HuH-7.5 (cell line): ENCODE data around the gene SLC45A3.
"Not testable (repeated sequence)": the region's sequence is repeated elsewhere in the genome, so short reads cannot be mapped to it uniquely, and the experiment has no call there.

ENCODE experiments used
- DNase-seq: peaks from one replicate; pipeline ENCODE4 v3.0.0; 2011; ENCODE audit warnings: low spot score

SLC45A3 gene, protein sequence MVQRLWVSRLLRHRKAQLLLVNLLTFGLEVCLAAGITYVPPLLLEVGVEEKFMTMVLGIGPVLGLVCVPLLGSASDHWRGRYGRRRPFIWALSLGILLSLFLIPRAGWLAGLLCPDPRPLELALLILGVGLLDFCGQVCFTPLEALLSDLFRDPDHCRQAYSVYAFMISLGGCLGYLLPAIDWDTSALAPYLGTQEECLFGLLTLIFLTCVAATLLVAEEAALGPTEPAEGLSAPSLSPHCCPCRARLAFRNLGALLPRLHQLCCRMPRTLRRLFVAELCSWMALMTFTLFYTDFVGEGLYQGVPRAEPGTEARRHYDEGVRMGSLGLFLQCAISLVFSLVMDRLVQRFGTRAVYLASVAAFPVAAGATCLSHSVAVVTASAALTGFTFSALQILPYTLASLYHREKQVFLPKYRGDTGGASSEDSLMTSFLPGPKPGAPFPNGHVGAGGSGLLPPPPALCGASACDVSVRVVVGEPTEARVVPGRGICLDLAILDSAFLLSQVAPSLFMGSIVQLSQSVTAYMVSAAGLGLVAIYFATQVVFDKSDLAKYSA

GRCh38 chr1:205680073-205680851 lies at the start of gene SLC45A3:
SLC45A3 (minus strand) TSS chr1:205680509; CDS start chr1:205664656, 15,853 bp downstream.
- DNase-seq: peak; percentile 65

DNA sequence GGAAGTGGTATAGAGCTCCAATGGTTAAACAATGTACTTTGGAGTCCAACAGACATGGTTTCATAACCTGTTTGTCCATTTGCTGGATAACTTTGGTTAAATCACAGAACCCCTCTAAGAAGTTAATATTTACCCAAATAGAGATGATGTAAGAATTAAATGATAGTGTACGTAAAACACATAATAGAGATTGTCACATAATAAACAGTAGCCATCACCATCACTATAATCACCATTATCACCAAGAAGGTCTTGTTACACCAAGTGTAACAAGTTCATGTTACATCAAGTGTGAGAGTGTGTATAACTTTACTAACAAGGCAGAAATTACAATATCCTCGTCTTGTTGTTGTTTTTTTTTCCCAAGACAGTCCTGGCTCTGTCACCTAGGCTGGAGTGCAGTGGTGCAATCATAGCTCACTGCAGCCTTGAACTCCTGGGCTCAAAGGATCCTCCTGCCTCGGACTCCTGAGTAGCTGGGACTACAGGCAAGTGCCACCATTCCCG lies 46.4 kb upstream of the SLC45A3 start:
- DNase-seq: no peak

DNA sequence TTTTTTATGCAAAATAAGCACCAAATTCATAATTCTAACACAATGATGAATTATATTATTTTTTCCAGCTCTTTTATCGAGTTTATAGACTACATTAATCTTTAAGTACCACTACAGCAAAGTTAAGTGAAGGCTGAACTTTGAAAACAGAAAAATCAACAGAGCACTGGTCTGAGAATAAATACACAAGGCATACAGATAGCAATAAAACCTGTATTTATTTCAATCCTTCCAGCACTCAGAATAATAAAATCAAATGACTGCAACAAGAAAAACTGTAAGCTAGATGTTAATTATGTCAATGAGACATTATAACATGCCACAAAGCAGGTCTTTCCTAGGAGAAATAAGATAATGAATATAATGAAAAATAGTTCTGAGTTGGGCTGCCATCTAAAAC lies 45.2 kb upstream of the SLC45A3 start:
- DNase-seq: no peak

- DNase-seq: not testable (repeated sequence)
These were observed 40.4 kb upstream of the SLC45A3 start for GRCh38 chr1:205720740-205721139.

- DNase-seq: no peak
These were observed 39.5 kb upstream of the SLC45A3 start for GRCh38 chr1:205719762-205720161.

DNA sequence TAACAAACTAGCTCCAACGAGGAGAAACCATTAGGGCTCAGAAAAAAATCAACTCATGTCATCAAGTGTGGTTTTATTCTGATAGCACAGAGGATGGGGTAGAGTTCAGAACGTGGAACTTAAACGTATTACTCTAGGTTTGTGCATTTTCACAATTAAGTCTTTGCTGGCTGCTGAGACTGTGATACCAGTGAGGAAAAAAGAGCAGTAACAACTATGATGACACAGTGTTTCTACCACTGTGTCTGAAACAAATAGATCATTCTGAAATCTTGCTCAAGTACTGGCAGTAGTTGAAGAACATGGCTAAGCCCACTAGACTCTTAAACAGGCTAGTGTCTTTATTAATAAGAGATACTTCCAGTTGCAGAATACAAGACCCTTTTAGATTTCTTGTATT lies 38.7 kb upstream of the SLC45A3 start:
- no peak for DNase-seq

DNA sequence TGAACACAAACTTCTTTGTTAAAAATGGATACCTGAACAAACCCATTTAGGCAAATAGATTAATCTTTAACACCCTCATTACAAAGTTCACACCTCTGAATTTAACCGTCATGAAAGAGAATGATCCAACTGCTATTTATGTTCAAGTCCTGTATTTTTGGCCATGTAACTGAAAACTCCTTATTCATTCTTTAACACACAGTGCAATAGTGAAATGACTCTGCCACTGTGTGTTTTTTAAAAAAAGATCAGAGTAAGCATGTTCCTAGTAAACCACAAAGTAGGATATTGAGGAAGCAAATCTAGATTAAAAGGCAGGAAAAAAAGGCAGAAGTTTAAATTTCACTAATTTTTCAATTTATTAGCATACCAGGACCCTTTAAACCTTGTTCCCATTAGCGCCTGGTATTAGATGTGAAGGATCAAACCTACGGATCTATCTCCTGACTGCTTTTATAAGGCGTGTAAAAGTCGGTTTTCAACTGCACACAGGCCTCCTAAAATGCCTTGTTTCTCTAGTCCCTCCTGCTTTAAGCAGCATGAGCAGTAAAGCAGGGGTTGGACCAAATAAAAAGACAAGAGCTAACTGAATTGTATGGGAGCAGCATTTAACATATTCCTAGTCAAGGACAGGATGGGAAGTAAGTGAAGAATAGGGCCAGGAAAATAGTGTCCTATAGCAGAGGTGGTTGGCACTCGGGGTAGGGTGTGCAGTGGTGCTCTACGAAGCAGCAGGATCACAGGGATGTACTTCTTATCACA lies 36.2 kb upstream of the SLC45A3 start:
- no peak for DNase-seq

DNA sequence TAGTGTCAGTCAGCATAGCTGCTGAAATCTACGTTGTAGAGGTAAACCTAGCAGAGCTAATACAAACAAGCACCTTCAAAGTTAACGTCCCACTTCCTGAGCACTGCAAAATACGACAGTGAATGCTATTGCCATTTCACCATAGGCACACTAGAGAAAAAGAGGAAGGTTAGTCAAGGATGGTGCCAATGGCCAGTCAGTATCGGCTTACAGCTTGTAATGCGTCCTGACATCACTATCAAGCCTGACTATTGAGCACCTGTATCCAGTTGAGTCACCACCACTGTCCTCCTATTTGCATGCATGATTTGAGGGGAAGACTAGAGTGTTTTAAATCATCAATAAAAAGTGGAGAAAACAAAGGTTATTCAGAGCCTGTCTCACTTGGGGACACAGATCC lies 35.3 kb upstream of the SLC45A3 start:
- DNase-seq: no peak

DNA sequence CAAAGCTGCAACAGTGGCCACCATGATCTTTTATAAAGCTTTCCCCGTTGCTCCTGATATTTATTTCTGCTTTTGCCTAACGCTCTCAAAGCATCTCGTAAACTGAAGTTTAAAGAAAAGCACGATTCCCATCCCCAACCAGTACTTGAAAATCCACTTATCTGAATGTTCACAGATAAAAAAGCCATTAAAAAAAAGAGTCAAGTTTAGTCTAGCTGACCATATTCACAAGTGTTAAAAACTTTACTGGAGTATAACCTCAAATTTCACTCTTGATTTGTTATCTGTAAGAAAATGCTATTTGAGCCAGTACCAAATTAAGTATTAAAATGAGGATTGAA lies 34.6 kb upstream of the SLC45A3 start:
- DNase-seq: no peak

GRCh38 chr1:205714190-205714905 lies 34.0 kb upstream of the SLC45A3 start:
- no peak for DNase-seq

- peak; percentile 29 for DNase-seq
These were observed 31.1 kb upstream of the SLC45A3 start for GRCh38 chr1:205711105-205712048.

GRCh38 chr1:205710201-205711062 lies 30.1 kb upstream of the SLC45A3 start:
- no peak for DNase-seq

DNA sequence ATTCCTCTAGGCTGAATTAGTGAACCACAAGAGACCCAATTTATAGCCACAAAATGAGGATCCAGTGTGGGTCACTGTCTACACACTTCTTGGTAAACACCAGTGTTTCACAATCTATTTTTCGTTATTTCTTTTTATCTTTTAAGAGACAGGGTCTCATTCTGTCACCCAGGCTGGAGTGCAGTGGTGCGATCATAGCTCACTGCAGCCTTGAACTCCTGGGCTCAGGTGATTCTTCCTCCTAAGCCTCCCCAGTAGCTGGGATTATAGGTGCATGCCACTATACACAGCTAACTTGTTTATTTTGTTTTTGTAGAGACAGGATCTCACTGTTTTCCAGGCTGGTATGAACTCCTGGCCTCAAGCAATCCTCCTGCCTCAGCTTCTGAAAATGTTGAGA lies 29.3 kb upstream of the SLC45A3 start:
- DNase-seq: no peak

DNA sequence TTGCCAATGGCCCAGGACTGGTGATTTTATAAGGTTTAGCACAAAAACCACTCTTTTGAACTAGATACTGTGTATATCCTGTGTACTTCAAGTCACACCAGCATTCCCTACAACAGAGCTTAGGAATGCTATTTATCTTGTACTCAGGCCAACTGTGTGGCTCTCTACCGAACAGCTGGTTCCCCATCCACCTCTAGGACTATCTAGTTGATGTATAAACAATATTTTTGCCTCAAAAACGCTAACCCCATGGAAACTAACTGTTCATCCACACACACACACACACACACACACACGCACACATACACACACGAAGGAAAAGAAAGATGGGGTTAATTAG lies 28.7 kb upstream of the SLC45A3 start:
- no peak for DNase-seq

- no peak for DNase-seq
These were observed 26.5 kb upstream of the SLC45A3 start for GRCh38 chr1:205706601-205707502.

DNA sequence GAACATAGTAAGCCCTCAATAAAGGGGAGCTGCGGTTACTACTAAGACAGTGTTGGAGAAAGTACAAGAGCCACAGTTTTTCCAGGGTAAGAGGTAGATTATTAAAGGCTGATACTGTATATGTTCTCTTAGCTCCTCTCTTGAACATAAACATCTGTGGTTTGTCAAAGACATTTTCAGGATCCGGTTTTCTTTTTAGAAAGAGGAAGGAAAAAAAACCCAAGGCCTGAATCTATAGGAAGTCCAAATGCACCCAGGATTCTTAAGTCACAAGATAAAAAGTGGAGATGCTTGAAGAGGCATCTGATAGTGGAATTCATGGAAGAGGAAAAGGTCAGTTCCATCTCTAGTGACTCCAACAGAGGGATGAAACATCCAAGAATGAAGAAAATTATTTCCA lies 24.6 kb upstream of the SLC45A3 start:
- DNase-seq: no peak

- DNase-seq: no peak
These were observed 22.8 kb upstream of the SLC45A3 start for GRCh38 chr1:205703072-205703471.

DNA sequence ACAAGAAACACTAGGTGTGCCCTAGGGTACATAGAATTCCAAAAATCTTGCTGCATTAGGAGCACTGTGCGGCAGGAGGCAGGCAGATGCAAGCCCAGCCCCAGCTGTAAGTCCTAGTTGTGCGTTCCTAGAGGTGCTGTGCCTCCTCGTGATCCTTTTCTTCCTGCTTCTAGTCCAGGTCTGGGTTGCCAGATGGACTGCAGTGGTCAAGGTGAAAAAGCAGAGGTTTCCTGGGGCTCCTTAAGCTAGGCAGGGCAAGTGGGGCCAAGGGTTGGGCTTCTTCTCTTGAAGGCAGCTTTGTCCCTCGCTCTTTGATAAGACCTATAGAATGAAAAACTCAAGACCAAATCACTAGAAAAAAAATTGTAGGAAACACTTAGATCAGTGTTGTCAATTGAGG lies 21.6 kb upstream of the SLC45A3 start:
- no peak for DNase-seq
